ENCODE measurements around the gene BRAF.

- TF ChIP-seq ZNF510 (tag by site-specific recombination; IDR thresholded peaks at IDR 0.05; ENCODE audit: insufficient replicate concordance) (no peak), CTCF (tag by site-specific recombination; IDR thresholded peaks at IDR 0.05) (no peak), ZNF239 (tag by site-specific recombination; IDR thresholded peaks at IDR 0.05) (no peak), BCL11B (tag by site-specific recombination; IDR thresholded peaks at IDR 0.05; ENCODE audit: low read depth) (no peak), ZNF266 (tag by site-specific recombination; IDR thresholded peaks at IDR 0.05; ENCODE audit: low read depth) (no peak), ZNF10 (tag by site-specific recombination; IDR thresholded peaks at IDR 0.05) (no peak), ZNF785 (tag by site-specific recombination; IDR thresholded peaks at IDR 0.05) (no peak), KLF16 (tag by site-specific recombination; IDR thresholded peaks at IDR 0.05) (no peak), YY1 (tag by site-specific recombination; IDR thresholded peaks at IDR 0.05) (no peak)
- TF ChIP-seq, protein P1, sequence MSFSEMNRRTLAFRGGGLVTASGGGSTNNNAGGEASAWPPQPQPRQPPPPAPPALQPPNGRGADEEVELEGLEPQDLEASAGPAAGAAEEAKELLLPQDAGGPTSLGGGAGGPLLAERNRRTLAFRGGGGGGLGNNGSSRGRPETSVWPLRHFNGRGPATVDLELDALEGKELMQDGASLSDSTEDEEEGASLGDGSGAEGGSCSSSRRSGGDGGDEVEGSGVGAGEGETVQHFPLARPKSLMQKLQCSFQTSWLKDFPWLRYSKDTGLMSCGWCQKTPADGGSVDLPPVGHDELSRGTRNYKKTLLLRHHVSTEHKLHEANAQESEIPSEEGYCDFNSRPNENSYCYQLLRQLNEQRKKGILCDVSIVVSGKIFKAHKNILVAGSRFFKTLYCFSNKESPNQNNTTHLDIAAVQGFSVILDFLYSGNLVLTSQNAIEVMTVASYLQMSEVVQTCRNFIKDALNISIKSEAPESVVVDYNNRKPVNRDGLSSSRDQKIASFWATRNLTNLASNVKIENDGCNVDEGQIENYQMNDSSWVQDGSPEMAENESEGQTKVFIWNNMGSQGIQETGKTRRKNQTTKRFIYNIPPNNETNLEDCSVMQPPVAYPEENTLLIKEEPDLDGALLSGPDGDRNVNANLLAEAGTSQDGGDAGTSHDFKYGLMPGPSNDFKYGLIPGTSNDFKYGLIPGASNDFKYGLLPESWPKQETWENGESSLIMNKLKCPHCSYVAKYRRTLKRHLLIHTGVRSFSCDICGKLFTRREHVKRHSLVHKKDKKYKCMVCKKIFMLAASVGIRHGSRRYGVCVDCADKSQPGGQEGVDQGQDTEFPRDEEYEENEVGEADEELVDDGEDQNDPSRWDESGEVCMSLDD (tag by site-specific recombination; IDR thresholded peaks at IDR 0.05), result no peak
These were observed 198.4 kb downstream of the BRAF start for GRCh38 chr7:140726281-140726680.

Measured in HEK293 (cell line).